ENCODE measurements around the gene CFAP74. TPM values are rescaled to one million over a fixed set of nuclear protein-coding genes. Genes with fewer than 3 reads are reported as not detected.
"Not testable (repeated sequence)": the region's sequence is repeated elsewhere in the genome, so short reads cannot be mapped to it uniquely, and the experiment has no call there.

The CFAP74 gene
- total RNA-seq, 1 donor from 2014 or later = not detected

DNA sequence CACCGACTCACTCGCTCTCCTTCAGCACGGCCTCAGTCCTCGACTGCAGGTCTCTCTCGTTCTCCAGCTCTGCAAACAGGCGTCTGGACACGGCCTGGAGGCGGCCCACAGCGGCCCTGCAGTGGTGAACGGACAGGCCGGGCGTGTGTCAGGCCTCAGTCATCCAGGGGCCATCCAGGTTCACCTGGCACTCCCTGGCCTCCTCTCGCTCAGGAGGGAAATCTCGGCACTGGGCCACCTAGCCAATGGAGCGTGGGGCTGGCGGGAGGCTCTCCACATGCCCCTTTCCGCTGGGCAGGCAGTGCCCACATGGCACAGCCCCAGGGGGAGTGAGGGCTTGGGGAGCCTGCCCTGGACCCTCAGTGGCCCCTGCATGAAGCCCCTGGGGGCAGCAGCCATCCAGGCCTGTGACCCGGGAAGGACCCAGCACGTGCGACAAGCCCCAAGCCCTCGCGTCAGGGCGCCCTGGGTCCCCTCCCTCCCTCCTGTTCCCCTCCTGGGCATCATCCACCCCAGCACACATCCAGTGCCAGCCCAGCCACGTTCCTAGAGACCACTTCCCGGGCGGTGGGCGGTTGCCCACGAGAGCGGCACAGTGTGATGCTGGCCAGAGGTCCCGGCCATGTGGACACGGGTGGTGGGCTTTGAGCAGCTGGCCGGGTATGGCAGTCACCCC is 18.1 kb downstream of the CFAP74 start:
- no peaks in the 10 kb centered on the region for H3K9me3 Mint-ChIP-seq (ENCODE audit: unreplicated experiment)
- no peak overlapping the region for H3K27ac Mint-ChIP-seq (ENCODE audit: unreplicated experiment)
- DNase-seq (ENCODE audit: extremely low spot score, unreplicated experiment) = no peak
- no peaks in the 10 kb centered on the region for H3K36me3 Mint-ChIP-seq (ENCODE audit: unreplicated experiment)
- H3K27me3 Mint-ChIP-seq (ENCODE audit: unreplicated experiment) = peaks cover 16% of the 10 kb centered on the region
- TF ChIP-seq, protein P1, sequence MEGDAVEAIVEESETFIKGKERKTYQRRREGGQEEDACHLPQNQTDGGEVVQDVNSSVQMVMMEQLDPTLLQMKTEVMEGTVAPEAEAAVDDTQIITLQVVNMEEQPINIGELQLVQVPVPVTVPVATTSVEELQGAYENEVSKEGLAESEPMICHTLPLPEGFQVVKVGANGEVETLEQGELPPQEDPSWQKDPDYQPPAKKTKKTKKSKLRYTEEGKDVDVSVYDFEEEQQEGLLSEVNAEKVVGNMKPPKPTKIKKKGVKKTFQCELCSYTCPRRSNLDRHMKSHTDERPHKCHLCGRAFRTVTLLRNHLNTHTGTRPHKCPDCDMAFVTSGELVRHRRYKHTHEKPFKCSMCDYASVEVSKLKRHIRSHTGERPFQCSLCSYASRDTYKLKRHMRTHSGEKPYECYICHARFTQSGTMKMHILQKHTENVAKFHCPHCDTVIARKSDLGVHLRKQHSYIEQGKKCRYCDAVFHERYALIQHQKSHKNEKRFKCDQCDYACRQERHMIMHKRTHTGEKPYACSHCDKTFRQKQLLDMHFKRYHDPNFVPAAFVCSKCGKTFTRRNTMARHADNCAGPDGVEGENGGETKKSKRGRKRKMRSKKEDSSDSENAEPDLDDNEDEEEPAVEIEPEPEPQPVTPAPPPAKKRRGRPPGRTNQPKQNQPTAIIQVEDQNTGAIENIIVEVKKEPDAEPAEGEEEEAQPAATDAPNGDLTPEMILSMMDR (IDR thresholded peaks at IDR 0.05) = no peak
- no peaks in the 10 kb centered on the region for H3K4me1 Mint-ChIP-seq (ENCODE audit: unreplicated experiment)
- no peak overlapping the region for H3K4me3 Mint-ChIP-seq (ENCODE audit: unreplicated experiment)

DNA sequence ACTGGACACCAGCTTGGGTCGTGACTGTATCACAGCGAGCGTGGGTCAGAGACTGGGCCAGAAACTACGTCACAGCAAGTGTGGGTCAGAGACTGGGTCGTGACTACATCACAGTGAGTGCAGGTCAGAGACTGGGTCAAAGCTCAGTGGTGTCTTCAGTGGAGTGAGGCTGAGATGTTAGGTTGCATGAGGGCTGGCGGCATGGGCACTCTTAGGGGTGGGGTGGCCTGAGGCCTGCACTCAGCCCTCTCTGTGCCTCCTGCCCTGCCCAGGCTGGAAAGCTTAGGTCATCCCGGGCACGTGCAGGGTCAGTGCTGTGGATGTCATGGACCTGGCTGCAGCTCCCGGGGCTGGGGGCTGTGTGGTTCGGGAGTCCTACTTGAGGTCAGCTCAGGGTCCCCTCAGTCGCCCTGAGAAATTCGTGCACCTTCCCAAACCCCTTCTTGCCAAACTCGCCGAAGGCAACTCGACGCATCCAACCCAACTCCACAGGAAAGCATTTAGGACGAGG is 19.0 kb downstream of the CFAP74 start:
- no peak overlapping the region for H3K4me3 Mint-ChIP-seq (ENCODE audit: unreplicated experiment)
- H3K27me3 Mint-ChIP-seq (ENCODE audit: unreplicated experiment) = peaks cover 10% of the 10 kb centered on the region
- H3K4me1 Mint-ChIP-seq (ENCODE audit: unreplicated experiment) = no peaks in the 10 kb centered on the region
- DNase-seq (ENCODE audit: extremely low spot score, unreplicated experiment) = no peak
- no peaks in the 10 kb centered on the region for H3K36me3 Mint-ChIP-seq (ENCODE audit: unreplicated experiment)
- H3K27ac Mint-ChIP-seq (ENCODE audit: unreplicated experiment) = no peak overlapping the region
- TF ChIP-seq, protein P1 (IDR thresholded peaks at IDR 0.05) = no peak
- H3K9me3 Mint-ChIP-seq (ENCODE audit: unreplicated experiment) = no peaks in the 10 kb centered on the region

DNA sequence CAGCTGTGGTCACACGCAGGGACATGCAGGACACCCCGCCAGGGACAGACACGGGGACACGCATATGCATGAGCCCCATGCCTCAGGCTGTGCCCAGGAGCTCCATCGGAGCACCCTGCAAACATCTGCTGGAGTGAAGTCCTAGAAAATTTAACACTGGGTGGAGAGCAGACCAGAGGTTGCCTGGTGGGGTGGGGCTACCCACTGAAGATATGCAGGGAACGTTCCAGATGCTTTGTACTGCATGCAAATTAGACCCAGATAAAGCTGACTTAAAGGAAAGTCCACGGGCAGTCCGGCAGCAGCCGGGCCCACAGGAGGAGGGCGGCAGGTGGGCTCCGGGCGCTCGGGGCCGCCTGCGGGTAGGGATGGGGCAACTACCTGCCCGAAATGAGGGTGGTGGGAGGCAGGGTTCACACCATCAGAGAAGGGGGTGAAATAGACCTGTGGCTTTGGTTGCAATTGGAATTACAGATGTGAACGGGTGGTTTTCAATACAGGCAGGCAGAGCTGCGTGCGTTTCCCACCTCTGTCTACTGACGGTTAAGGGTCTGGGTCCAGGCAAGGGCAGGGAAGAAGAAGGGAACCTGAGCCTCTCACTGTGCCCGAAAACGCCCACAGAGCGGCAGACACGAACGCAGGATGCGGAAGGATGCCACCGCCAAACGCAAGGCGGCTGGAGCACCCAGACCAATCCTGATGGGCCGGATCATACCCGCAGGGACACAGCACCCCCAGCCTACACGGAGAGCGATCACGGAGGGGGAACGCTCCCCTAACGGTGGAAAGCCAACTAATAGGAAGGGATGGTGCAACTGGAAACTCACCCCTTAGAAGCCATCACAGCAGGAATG is 21.0 kb downstream of the CFAP74 start:
- Mint-ChIP-seq H3K27ac (ENCODE audit: unreplicated experiment) (no peak overlapping the region), H3K4me1 (ENCODE audit: unreplicated experiment) (no peaks in the 10 kb centered on the region), H3K9me3 (ENCODE audit: unreplicated experiment) (no peaks in the 10 kb centered on the region), H3K36me3 (ENCODE audit: unreplicated experiment) (no peaks in the 10 kb centered on the region), H3K27me3 (ENCODE audit: unreplicated experiment) (no peaks in the 10 kb centered on the region), H3K4me3 (ENCODE audit: unreplicated experiment) (no peak overlapping the region)
- TF ChIP-seq, protein P1 (IDR thresholded peaks at IDR 0.05) = no peak
- DNase-seq (ENCODE audit: extremely low spot score, unreplicated experiment) = no peak

DNA sequence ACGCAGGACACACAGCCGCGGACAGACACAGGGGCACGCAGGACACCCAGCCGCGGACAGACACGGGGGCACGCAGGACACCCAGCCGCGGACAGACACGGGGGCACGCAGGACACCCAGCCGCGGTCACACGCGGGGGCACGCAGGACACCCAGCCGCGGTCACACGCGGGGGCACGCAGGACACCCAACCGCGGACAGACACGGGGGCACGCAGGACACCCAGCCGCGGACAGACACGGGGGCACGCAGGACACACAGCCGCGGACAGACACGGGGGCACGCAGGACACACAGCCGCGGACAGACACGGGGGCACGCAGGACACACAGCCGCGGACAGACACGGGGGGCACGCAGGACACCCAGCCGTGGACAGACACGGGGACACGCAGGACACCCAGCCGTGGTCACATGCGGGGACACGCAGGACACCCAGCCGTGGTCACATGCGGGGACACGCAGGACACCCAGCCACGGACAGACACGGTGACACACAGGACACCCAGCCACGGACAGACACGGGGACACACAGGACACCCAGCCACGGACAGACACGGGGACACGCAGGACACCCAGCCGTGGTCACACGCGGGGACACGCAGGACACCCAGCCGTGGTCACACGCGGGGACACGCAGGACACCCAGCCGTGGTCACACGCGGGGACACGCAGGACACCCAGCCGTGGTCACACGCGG is 21.8 kb downstream of the CFAP74 start:
- not testable (repeated sequence) for H3K27me3 Mint-ChIP-seq (ENCODE audit: unreplicated experiment); DNase-seq (ENCODE audit: extremely low spot score, unreplicated experiment)

GRCh38 chr1:1981142-1981500 is 22.5 kb downstream of the CFAP74 start:
- Mint-ChIP-seq H3K27ac (ENCODE audit: unreplicated experiment) (no peak overlapping the region), H3K4me1 (ENCODE audit: unreplicated experiment) (no peaks in the 10 kb centered on the region), H3K27me3 (ENCODE audit: unreplicated experiment) (no peaks in the 10 kb centered on the region), H3K9me3 (ENCODE audit: unreplicated experiment) (no peaks in the 10 kb centered on the region), H3K36me3 (ENCODE audit: unreplicated experiment) (no peaks in the 10 kb centered on the region), H3K4me3 (ENCODE audit: unreplicated experiment) (no peak overlapping the region)
- DNase-seq (ENCODE audit: extremely low spot score, unreplicated experiment) = no peak
- TF ChIP-seq, protein P1 (IDR thresholded peaks at IDR 0.05) = no peak

More for the DNA sequence above, 21.8 kb downstream of the CFAP74 start:
- H3K9me3 Mint-ChIP-seq (ENCODE audit: unreplicated experiment); H3K4me1 Mint-ChIP-seq (ENCODE audit: unreplicated experiment); H3K36me3 Mint-ChIP-seq (ENCODE audit: unreplicated experiment); H3K4me3 Mint-ChIP-seq (ENCODE audit: unreplicated experiment); H3K27ac Mint-ChIP-seq (ENCODE audit: unreplicated experiment): not testable (repeated sequence)
